Brain pericyte (primary cell): ENCODE data around the gene BPIFA2.
"Not testable (repeated sequence)": the region's sequence is repeated elsewhere in the genome, so short reads cannot be mapped to it uniquely, and the experiment has no call there.

Experiments used
- DNase-seq: peaks from one replicate; pipeline ENCODE4 v3.0.0-alpha.2; 2012; ENCODE audit warnings: low read depth, low spot score

The BPIFA2 gene

DNA sequence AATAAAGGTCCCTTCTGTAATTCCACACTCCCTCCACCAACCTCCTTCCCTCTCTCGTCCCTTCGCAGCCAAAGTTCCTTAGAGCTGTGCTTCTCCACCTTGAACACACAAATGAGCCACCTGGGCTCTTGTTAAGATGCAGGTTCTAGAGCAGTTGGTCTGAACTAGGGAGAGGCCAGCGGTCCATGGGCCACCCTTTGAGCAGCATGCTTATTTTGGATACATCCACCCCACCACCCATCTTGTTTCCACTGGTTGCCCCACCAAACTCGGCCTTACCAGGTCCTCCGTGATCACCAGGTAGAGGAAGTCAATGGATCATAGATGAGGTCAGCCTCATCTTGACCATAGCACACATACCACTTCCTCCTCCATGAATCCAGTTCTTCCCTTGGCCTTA, 7.3 kb upstream of the BPIFA2 start:
- no peak for DNase-seq

- DNase-seq = no peak
These were observed 5.6 kb upstream of the BPIFA2 start for GRCh38 chr20:33162313-33162712.

DNA sequence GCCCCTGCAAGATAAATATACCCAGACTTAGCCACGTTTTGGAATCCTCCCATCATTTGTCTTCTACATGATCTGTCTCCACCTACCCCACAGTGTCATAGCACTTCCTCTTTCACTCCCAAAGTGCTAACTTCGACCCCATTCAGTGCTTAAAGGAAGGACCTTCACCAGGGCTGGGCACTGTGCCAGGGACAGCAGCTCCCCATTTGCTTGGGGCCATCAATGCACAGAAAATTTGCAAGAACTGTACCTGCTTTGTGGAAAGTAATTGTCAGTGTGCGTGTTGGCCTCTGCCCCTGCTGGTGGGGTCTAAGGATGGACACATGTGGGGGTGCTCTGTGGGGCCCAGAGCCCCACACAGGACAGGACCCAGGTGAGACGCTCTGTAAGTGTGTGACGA, 5.2 kb upstream of the BPIFA2 start:
- no peak for DNase-seq

DNA sequence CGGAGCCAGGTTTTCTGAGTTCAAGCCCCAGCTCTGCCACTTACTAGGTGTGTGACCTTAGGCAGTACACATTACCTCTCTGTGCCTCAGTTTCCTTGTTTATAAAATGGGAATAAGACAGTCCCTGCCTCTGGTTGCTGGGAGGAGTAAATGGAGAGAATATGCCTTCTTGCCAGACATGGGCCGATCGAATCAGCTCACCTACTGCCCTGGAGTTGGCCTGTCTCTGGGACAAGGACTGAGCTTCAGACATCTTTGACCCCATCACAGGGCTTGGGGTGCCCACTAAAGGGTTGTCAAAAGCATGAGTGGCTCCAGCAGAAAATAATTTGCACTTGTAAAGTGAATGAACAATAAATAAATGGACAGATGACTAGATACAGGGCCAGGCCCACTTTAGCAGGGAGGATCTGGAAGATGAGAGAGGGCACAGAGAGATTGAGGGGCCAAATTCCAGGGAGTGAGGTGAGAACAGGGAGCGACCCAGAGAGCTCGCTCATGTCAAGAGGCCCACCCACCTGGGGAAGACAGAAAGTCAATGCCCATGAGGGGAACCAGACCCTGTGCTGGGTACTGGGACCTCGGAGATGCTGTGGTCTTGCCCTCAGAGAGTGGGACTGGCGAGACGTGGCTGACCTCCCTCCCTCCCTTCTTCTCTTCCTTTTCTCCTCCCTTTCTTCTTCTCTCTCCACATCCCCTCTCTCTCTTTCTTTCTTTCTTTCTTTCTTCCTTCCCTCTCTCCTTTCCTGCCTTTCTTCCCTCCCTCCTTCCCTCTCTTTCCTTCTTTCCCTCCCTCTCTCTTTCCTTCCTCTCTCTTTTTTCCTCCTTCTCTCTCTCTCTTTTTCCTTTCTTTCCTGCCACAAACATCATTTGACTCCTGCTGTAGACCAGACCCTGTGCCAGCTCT, 3.9 kb upstream of the BPIFA2 start:
- DNase-seq = no peak

- no peak for DNase-seq
These were observed 3.2 kb upstream of the BPIFA2 start for GRCh38 chr20:33164763-33165095.

GRCh38 chr20:33165416-33166055, 2.4 kb upstream of the BPIFA2 start:
- no peak for DNase-seq

DNA sequence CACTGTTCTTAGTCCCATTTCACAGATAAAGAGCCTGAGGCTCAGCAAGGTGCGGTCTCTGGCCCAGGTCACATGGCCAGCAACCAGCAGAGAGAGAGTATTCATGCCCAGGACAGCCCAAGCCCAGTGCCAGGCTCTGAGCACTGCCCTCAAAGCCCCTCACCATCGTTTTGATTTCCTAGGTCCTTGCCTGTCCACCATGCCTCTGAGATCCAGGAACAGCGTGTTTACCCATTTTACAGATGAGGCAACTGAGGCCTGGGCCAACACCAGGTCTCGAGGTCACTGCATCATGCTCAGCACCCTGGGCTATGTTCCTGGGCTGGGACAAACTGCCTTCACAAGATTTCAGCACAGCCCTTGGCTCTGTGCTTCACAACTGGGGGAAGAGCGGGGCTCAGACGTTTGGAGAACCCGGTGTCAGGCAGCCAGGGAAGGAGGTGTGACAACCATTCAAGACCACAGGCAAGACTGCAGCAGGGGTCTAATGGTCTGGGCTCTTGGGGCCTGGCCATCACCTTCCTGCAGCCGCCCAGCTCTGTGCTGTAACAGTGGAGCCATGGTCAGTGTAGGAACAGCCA, 1.3 kb upstream of the BPIFA2 start:
- DNase-seq = no peak

DNA sequence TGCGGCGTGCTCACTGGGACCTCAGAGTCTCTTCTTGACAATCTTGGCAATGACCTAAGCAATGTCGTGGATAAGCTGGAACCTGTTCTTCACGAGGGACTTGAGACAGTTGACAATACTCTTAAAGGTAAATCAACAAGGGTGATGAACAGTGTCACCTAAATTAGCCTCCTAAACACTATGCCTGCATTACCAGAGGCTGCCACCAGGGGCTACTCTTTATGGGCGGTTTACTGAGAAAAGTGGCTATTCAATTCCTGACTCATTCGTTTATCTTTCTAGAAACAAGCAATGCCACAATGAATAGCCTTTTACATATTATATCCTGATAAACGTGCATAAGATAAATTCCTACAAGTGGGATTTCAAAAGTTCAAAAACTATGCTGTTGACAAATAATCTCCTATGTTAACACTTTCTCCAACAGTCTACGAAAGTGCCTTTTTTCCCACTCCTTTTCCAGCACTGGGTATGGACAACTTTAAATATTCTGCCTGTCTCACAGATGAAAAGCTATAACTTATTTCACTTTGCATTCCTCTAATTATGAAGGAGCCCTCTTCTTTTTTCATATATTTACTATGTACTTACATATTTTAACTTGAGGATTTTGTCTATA, 1.3 kb downstream of the BPIFA2 start:
- DNase-seq = no peak

DNA sequence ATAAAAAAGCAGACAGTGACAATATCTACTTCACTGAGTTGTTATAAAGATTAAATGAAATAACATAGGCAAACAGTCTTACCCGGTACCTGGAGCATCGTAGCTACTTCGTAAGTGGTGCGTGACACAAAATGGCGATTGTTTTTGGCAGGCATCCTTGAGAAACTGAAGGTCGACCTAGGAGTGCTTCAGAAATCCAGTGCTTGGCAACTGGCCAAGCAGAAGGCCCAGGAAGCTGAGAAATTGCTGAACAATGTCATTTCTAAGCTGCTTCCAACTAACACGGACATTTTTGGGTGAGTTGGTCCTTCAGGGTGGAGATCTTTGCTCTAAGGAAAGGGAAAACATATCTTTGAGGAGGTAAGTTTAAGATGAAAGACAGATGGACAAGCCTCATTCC, 4.8 kb downstream of the BPIFA2 start:
- no peak for DNase-seq

GRCh38 chr20:33175123-33175522, 7.2 kb downstream of the BPIFA2 start:
- DNase-seq = no peak

- DNase-seq = no peak
These were observed 8.1 kb downstream of the BPIFA2 start for GRCh38 chr20:33176101-33176500.

DNA sequence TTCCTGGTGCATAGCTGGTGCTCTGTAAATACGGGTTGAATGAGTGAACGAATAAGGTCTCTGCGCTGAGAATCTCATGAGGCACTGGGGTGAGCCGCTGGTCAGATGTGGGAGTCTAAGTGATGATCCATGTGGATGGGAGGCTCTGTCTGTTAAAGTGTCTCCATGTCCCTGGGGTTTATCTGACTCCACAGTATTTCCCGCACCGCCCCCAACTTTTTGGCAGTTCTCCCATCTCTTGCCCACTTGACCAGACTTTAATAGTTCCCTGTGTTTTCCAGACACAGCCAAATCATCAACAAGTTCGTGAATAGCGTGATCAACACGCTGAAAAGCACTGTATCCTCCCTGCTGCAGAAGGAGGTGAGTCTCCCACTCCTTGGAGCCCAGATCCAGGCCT, 9.9 kb downstream of the BPIFA2 start:
- no peak for DNase-seq

- no peak for DNase-seq
These were observed 10.8 kb downstream of the BPIFA2 start for GRCh38 chr20:33178726-33179125.

DNA sequence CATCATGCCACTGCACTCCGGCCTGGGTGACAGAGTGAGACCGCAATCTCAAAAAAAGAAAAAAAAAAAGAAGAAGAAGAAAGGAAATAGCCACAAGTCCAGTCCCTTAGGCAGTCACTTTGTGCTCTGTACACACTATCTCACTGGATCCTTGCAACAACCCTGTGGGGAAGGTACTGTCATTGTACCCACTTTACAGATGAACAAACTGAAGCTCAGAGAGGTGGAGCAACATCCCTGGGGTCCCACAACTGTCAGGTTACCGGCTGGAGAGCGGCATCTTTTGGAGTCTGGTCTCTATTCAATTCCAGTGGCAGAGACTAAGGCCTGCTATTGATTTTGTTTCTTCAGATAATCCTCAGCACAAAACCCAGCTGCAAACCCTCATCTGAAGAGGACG, 12.2 kb downstream of the BPIFA2 start:
- DNase-seq = no peak

- no peak for DNase-seq
These were observed 13.6 kb downstream of the BPIFA2 start for GRCh38 chr20:33181482-33182093.

GRCh38 chr20:33183312-33183711, 15.4 kb downstream of the BPIFA2 start:
- no peak for DNase-seq

- DNase-seq = not testable (repeated sequence)
These were observed 17.2 kb downstream of the BPIFA2 start for GRCh38 chr20:33185031-33185590.

- DNase-seq = no peak
These were observed 19.5 kb downstream of the BPIFA2 start for GRCh38 chr20:33187491-33187890.

GRCh38 chr20:33188421-33188820, 20.5 kb downstream of the BPIFA2 start:
- no peak for DNase-seq

- no peak for DNase-seq
These were observed 23.5 kb downstream of the BPIFA2 start for GRCh38 chr20:33191484-33191883.

GRCh38 chr20:33191955-33192354, 24.0 kb downstream of the BPIFA2 start:
- no peak for DNase-seq
